NCI-H2107 treated with DMSO at 0.1 percent for 48 hours (cell line): ENCODE data around the gene MDH1.
"Not testable (repeated sequence)": the region's sequence is repeated elsewhere in the genome, so short reads cannot be mapped to it uniquely, and the experiment has no call there.

Experiments
- DNase-seq: peaks from one replicate; lab custom pipeline; 2025; ENCODE audit not compliant: unreplicated experiment; lab: John Stamatoyannopoulos, UW

The MDH1 gene

GRCh38 chr2:63587814-63588384 lies 864 bp upstream of the MDH1 start:
- no peak for DNase-seq

GRCh38 chr2:63589148-63589958 lies 590 bp downstream of the MDH1 start:
- DNase-seq = peak; percentile 53

GRCh38 chr2:63590626-63591408 lies 2.1 kb downstream of the MDH1 start:
- DNase-seq = no peak

- DNase-seq = no peak
Measured at GRCh38 chr2:63591566-63592175, 2.9 kb downstream of the MDH1 start.

GRCh38 chr2:63594660-63595059 lies 5.9 kb downstream of the MDH1 start:
- no peak for DNase-seq

- no peak for DNase-seq
Measured at GRCh38 chr2:63596401-63596883, 7.7 kb downstream of the MDH1 start.

- no peak for DNase-seq
Measured at GRCh38 chr2:63598981-63599380, 10.2 kb downstream of the MDH1 start.

GRCh38 chr2:63600881-63601460 lies 12.2 kb downstream of the MDH1 start:
- DNase-seq = no peak

- DNase-seq = no peak
Measured at GRCh38 chr2:63604666-63605065, 15.9 kb downstream of the MDH1 start.

GRCh38 chr2:63608865-63609264 lies 20.1 kb downstream of the MDH1 start:
- DNase-seq = not testable (repeated sequence)

GRCh38 chr2:63610525-63610924 lies 21.8 kb downstream of the MDH1 start:
- no peak for DNase-seq

GRCh38 chr2:63613391-63613901 lies 24.7 kb downstream of the MDH1 start:
- DNase-seq = no peak

GRCh38 chr2:63614448-63614968 lies 25.7 kb downstream of the MDH1 start:
- DNase-seq = no peak

GRCh38 chr2:63614983-63615945 lies 26.5 kb downstream of the MDH1 start:
- DNase-seq = no peak

GRCh38 chr2:63617366-63617765 lies 28.6 kb downstream of the MDH1 start:
- no peak for DNase-seq

- no peak for DNase-seq
Measured at GRCh38 chr2:63619328-63619727, 30.6 kb downstream of the MDH1 start.

GRCh38 chr2:63622751-63623150 lies 34.0 kb downstream of the MDH1 start:
- DNase-seq = no peak

- not testable (repeated sequence) for DNase-seq
Measured at GRCh38 chr2:63623763-63624162, 35.0 kb downstream of the MDH1 start.

GRCh38 chr2:63627866-63628265 lies 39.1 kb downstream of the MDH1 start:
- DNase-seq = no peak
